HG02763 (cell line): ENCODE data around the gene SETMAR.
"Not testable (repeated sequence)": the region's sequence is repeated elsewhere in the genome, so short reads cannot be mapped to it uniquely, and the experiment has no call there.

ENCODE experiments used
- ATAC-seq: cut with Tn5 transposase; IDR thresholded peaks from one replicate; pipeline ENCODE4 v1.9.1; 2021; ENCODE audit warnings: mild to moderate bottlenecking, moderate library complexity; ENCODE audit not compliant: unreplicated experiment

The SETMAR gene

GRCh38 chr3:4313606-4314293 lies 10.6 kb downstream of the SETMAR start:
- ATAC-seq = no peak

- ATAC-seq = no peak
Measured at GRCh38 chr3:4314688-4315087, 11.5 kb downstream of the SETMAR start.

GRCh38 chr3:4320096-4320911 lies 17.1 kb downstream of the SETMAR start:
- ATAC-seq = no peak

- no peak for ATAC-seq
Measured at GRCh38 chr3:4321732-4322131, 18.6 kb downstream of the SETMAR start.

GRCh38 chr3:4322635-4323034 lies 19.5 kb downstream of the SETMAR start:
- ATAC-seq = no peak

GRCh38 chr3:4323246-4324027 lies 20.3 kb downstream of the SETMAR start:
- ATAC-seq = no peak

GRCh38 chr3:4326868-4327267 lies 23.7 kb downstream of the SETMAR start:
- ATAC-seq = no peak

- ATAC-seq = not testable (repeated sequence)
Measured at GRCh38 chr3:4329806-4330205, 26.6 kb downstream of the SETMAR start.

GRCh38 chr3:4332111-4332510 lies 28.9 kb downstream of the SETMAR start:
- ATAC-seq = no peak

GRCh38 chr3:4332574-4332973 lies 29.4 kb downstream of the SETMAR start:
- no peak for ATAC-seq

GRCh38 chr3:4332991-4333390 lies 29.8 kb downstream of the SETMAR start:
- ATAC-seq = no peak

- ATAC-seq = no peak
Measured at GRCh38 chr3:4334548-4334947, 31.4 kb downstream of the SETMAR start.

- ATAC-seq = no peak
Measured at GRCh38 chr3:4335840-4336562, 32.8 kb downstream of the SETMAR start.

GRCh38 chr3:4336850-4337546 lies 33.8 kb downstream of the SETMAR start:
- no peak for ATAC-seq

- ATAC-seq = no peak
Measured at GRCh38 chr3:4338751-4339150, 35.6 kb downstream of the SETMAR start.

- ATAC-seq = no peak
Measured at GRCh38 chr3:4340077-4340410, 36.9 kb downstream of the SETMAR start.

- no peak for ATAC-seq
Measured at GRCh38 chr3:4340411-4341335, 37.5 kb downstream of the SETMAR start.

- no peak for ATAC-seq
Measured at GRCh38 chr3:4341336-4341675, 38.1 kb downstream of the SETMAR start.

- no peak for ATAC-seq
Measured at GRCh38 chr3:4343258-4343657, 40.1 kb downstream of the SETMAR start.

GRCh38 chr3:4350789-4351163 lies 47.6 kb downstream of the SETMAR start:
- peak; percentile 85 for ATAC-seq
